ENCODE data around the gene PDCD1.

GRCh38 chr2:241813644-241814392 is 44.9 kb downstream of the PDCD1 start:
- TF ChIP-seq, protein P1, sequence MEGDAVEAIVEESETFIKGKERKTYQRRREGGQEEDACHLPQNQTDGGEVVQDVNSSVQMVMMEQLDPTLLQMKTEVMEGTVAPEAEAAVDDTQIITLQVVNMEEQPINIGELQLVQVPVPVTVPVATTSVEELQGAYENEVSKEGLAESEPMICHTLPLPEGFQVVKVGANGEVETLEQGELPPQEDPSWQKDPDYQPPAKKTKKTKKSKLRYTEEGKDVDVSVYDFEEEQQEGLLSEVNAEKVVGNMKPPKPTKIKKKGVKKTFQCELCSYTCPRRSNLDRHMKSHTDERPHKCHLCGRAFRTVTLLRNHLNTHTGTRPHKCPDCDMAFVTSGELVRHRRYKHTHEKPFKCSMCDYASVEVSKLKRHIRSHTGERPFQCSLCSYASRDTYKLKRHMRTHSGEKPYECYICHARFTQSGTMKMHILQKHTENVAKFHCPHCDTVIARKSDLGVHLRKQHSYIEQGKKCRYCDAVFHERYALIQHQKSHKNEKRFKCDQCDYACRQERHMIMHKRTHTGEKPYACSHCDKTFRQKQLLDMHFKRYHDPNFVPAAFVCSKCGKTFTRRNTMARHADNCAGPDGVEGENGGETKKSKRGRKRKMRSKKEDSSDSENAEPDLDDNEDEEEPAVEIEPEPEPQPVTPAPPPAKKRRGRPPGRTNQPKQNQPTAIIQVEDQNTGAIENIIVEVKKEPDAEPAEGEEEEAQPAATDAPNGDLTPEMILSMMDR (conservative IDR thresholded peaks at IDR 0.05; ENCODE audit: low read depth, low read length), result no peak
- TF ChIP-seq EZH2phosphoT487 (IDR thresholded peaks at IDR 0.05; ENCODE audit: borderline replicate concordance, low read length) (no peak), EZH2 (IDR thresholded peaks at IDR 0.05; ENCODE audit: low read length, unreplicated experiment) (no peak)

Measured in PC-3 (cell line).